Measurements from ENCODE around the gene ODF2L. TPM values are rescaled to one million over a fixed set of nuclear protein-coding genes. Genes with fewer than 3 reads are reported as not detected.

The ODF2L gene
- total RNA-seq, 2 donors from 2014 or later, result 47.9 to 54.2 TPM

DNA sequence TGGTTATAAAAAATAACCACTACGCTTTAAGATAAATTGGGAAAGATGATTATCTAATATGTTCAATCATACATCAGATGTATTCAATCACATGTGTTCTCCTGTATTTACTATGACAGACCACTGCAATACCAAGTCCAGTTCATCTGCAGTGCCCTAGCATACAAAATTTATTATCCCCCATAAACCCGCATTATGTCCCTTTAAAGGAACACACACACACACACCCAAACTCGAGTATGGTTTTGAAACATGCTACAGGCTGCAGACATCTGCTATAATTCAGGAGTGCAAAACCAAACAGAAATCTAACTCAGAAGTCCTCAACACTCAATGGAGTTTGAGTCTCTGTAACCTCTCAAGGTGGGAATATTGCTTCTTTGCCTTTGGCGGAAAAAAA, 14.9 kb downstream of the ODF2L start:
- intact Hi-C loops (cut with DNase I), result loop anchor here (10.0 kb wide), 1 partner anchor 124 kb away; no protein-coding TSS in a partner anchor
- H3K27ac ChIP-seq, result no peak overlapping the region
- no peaks in the 10 kb centered on the region for H3K4me1 ChIP-seq (replicated peaks)
- TF ChIP-seq, protein P1, sequence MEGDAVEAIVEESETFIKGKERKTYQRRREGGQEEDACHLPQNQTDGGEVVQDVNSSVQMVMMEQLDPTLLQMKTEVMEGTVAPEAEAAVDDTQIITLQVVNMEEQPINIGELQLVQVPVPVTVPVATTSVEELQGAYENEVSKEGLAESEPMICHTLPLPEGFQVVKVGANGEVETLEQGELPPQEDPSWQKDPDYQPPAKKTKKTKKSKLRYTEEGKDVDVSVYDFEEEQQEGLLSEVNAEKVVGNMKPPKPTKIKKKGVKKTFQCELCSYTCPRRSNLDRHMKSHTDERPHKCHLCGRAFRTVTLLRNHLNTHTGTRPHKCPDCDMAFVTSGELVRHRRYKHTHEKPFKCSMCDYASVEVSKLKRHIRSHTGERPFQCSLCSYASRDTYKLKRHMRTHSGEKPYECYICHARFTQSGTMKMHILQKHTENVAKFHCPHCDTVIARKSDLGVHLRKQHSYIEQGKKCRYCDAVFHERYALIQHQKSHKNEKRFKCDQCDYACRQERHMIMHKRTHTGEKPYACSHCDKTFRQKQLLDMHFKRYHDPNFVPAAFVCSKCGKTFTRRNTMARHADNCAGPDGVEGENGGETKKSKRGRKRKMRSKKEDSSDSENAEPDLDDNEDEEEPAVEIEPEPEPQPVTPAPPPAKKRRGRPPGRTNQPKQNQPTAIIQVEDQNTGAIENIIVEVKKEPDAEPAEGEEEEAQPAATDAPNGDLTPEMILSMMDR (IDR thresholded peaks at IDR 0.05), result no peak
- TF ChIP-seq POLR2AphosphoS5 (IDR thresholded peaks at IDR 0.05), result no peak
- TF ChIP-seq POLR2A (IDR thresholded peaks at IDR 0.05), result no peak
- no peak overlapping the region for H3K4me3 ChIP-seq
- 58% methylated on average over 4 of the region's 4 CpGs for WGBS
- no peaks in the 10 kb centered on the region for H3K27me3 ChIP-seq (replicated peaks; ENCODE audit: insufficient read depth)
- no peaks in the 10 kb centered on the region for H3K36me3 ChIP-seq
- no peak for DNase-seq (ENCODE audit: low spot score)
- H3K9me3 ChIP-seq, result no peaks in the 10 kb centered on the region

DNA sequence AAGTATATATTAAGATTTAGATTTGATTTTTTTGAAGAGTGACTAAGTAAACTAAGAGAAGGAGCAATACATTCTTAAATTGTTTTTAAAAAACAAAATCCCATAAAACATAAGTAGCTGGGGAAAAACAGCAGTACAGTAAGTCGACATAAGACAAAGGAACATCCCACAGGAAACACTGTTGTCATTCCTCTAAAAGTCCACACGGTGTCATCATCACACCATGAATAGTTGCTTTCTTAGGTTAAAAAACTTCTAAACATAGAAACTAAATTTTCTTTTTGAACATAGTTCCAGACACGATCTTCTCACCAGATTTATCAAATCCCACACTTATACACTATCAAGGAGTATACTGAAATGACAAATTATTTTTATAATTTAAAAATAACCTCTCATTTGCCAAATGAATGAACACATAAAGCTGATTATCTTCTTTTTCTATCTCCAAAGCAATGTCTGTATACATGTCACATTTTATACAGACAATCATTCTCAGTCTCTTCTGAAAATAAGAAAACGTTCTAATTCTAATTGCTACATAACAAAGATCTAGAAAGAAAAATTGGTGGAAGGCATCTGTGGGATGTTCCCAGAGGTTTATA, 15.8 kb downstream of the ODF2L start:
- Histone ChIP-seq H3K4me3 (no peak overlapping the region), H3K27me3 (replicated peaks; ENCODE audit: insufficient read depth) (no peaks in the 10 kb centered on the region), H3K4me1 (replicated peaks) (no peaks in the 10 kb centered on the region), H3K36me3 (no peaks in the 10 kb centered on the region), H3K27ac (no peak overlapping the region), H3K9me3 (no peaks in the 10 kb centered on the region)
- intact Hi-C loops (cut with DNase I), result loop anchor here (10.0 kb wide), 1 partner anchor 124 kb away; no protein-coding TSS in a partner anchor
- no peak for DNase-seq (ENCODE audit: low spot score)
- 2% methylated on average over 4 of the region's 4 CpGs for WGBS
- TF ChIP-seq POLR2AphosphoS5 (IDR thresholded peaks at IDR 0.05) (no peak), POLR2A (IDR thresholded peaks at IDR 0.05) (no peak)
- TF ChIP-seq, protein P1 (IDR thresholded peaks at IDR 0.05), result peak; percentile 22 to 84 (median 76)

DNA sequence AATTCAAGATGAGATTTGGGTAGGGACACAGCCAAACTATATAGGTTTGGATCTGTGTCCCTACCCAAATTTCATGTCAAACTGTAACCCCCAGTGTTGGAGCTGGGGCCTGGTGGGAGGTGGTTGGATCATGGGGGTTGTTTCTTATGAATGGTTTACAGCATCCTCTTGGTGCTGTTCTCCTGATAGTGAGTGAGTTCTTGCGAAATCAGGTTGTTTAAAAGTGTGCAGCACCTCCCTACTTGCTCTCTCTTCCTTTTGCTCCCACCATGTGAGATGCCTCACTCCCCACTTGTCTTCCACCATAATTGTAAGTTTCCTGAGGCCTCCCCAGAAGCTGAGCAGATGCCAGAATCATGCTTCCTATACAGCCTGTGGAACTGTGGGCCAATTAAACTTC, 17.3 kb downstream of the ODF2L start:
- DNase-seq (ENCODE audit: low spot score), result no peak
- Histone ChIP-seq H3K4me3 (no peak overlapping the region), H3K27ac (no peak overlapping the region), H3K9me3 (no peaks in the 10 kb centered on the region), H3K36me3 (no peaks in the 10 kb centered on the region), H3K4me1 (replicated peaks) (no peaks in the 10 kb centered on the region), H3K27me3 (replicated peaks; ENCODE audit: insufficient read depth) (no peaks in the 10 kb centered on the region)
- intact Hi-C loops (cut with DNase I), result no loop called here
- no peak for TF ChIP-seq POLR2AphosphoS5 (IDR thresholded peaks at IDR 0.05)
- no peak for TF ChIP-seq POLR2A (IDR thresholded peaks at IDR 0.05)
- TF ChIP-seq, protein P1 (IDR thresholded peaks at IDR 0.05), result no peak
- 96% methylated on average over 1 of the region's 1 CpG for WGBS

DNA sequence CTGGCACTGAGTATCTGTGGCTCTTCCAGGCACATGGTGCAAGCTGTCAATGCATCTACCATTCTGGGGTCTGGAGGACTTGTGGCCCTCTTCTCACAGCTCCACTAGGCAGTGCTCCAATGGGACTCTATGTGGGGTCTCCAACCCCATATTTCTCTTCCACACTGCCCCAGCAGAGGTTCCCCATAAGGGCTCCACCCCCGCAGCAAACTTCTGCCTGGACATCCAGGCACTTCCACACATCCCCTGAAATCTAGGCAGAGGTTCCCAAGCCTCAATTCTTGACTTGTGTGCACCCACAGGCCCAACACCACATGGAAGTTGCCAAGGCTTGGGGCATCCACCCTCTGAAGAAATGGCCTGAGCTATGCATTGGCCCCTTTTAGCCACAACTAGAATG, 18.8 kb downstream of the ODF2L start:
- no peaks in the 10 kb centered on the region for H3K4me1 ChIP-seq (replicated peaks)
- intact Hi-C loops (cut with DNase I), result no loop called here
- WGBS, result 100% methylated on average over 1 of the region's 1 CpG
- DNase-seq (ENCODE audit: low spot score), result no peak
- no peak overlapping the region for H3K4me3 ChIP-seq
- TF ChIP-seq POLR2AphosphoS5 (IDR thresholded peaks at IDR 0.05) (no peak), POLR2A (IDR thresholded peaks at IDR 0.05) (no peak)
- TF ChIP-seq, protein P1 (IDR thresholded peaks at IDR 0.05), result no peak
- H3K36me3 ChIP-seq, result no peaks in the 10 kb centered on the region
- H3K27ac ChIP-seq, result no peak overlapping the region
- H3K27me3 ChIP-seq (replicated peaks; ENCODE audit: insufficient read depth), result no peaks in the 10 kb centered on the region
- no peaks in the 10 kb centered on the region for H3K9me3 ChIP-seq

DNA sequence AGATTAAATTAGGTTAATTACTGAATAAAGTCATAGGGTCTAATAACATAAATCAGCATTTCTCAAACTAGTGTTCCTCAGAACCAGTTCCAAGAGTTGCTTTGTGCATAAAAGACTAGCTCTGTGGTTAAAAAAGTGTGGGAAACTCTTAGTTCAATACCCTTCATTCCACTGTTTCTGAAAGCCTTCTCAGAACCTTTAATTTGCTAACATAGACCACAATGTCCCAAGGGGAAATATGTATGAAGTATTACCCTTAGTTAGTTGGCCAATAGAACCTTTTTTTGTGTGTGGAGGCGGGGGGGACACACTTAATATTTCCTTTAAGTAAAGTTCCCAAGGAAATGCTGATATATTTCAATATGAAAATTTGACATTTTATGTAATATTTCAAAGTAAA, 20.4 kb downstream of the ODF2L start:
- Histone ChIP-seq H3K27ac (no peak overlapping the region), H3K9me3 (no peaks in the 10 kb centered on the region), H3K4me3 (no peak overlapping the region), H3K36me3 (no peaks in the 10 kb centered on the region), H3K4me1 (replicated peaks) (no peaks in the 10 kb centered on the region), H3K27me3 (replicated peaks; ENCODE audit: insufficient read depth) (no peaks in the 10 kb centered on the region)
- WGBS, result 97% methylated on average over 1 of the region's 1 CpG
- intact Hi-C loops (cut with DNase I), result no loop called here
- TF ChIP-seq POLR2AphosphoS5 (IDR thresholded peaks at IDR 0.05) (no peak), POLR2A (IDR thresholded peaks at IDR 0.05) (no peak)
- TF ChIP-seq, protein P1 (IDR thresholded peaks at IDR 0.05), result no peak
- DNase-seq (ENCODE audit: low spot score), result no peak

All from prostate gland (tissue), 2 donors.